GM23248 (cell line): ENCODE data around the gene METTL23. TPM values are rescaled to one million over a fixed set of nuclear protein-coding genes. Genes with fewer than 3 reads are reported as not detected.

ENCODE experiments used
- DNase-seq: peaks from one replicate; pipeline ENCODE4 v3.0.0-alpha.2; 2015
- H2AFZ ChIP-seq: fragments of 200-600 bp; sonication (generic); 2 replicates; pipeline ENCODE4 v1.6.1; 2016; ENCODE audit warnings: antibody characterized with exemption
- H3F3A ChIP-seq: fragments of 200-600 bp; sonication (generic); 2 replicates; pipeline ENCODE4 v1.6.1; 2016; ENCODE audit warnings: mild to moderate bottlenecking, antibody characterized with exemption, mixed run types; ENCODE audit not compliant: insufficient read depth
- H3K27ac ChIP-seq: fragments of 200-600 bp; sonication (generic); 2 replicates; pipeline ENCODE4 v1.5.1; 2016; ENCODE audit warnings: mild to moderate bottlenecking
- H3K27me3 ChIP-seq: fragments of 200-600 bp; sonication (generic); replicated peaks from 2 replicates; pipeline ENCODE4 v1.6.1; 2016; ENCODE audit warnings: mild to moderate bottlenecking; ENCODE audit not compliant: insufficient read depth
- H3K36me3 ChIP-seq: fragments of 200-600 bp; sonication (generic); 2 replicates; pipeline ENCODE4 v1.6.1; 2016; ENCODE audit warnings: low read depth, mild to moderate bottlenecking
- H3K4me1 ChIP-seq: fragments of 200-600 bp; sonication (generic); 2 replicates; pipeline ENCODE4 v1.6.1; 2016; ENCODE audit warnings: mild to moderate bottlenecking; ENCODE audit not compliant: insufficient read depth
- H3K4me2 ChIP-seq: fragments of 200-600 bp; sonication (generic); one replicate; pipeline ENCODE4 v1.6.1; 2016; ENCODE audit warnings: mild to moderate bottlenecking; ENCODE audit not compliant: unreplicated experiment
- H3K4me3 ChIP-seq: fragments of 200-600 bp; sonication (generic); 2 replicates; pipeline ENCODE4 v1.5.1; 2016; ENCODE audit warnings: mild to moderate bottlenecking
- H3K79me2 ChIP-seq: fragments of 200-600 bp; sonication (generic); 2 replicates; pipeline ENCODE4 v1.6.1; 2016; ENCODE audit warnings: mild to moderate bottlenecking; ENCODE audit not compliant: insufficient read depth
- H3K9ac ChIP-seq: fragments of 200-600 bp; sonication (generic); 2 replicates; pipeline ENCODE4 v1.6.1; 2016; ENCODE audit warnings: mild to moderate bottlenecking
- H3K9me2 ChIP-seq: fragments of 200-600 bp; sonication (generic); 2 replicates; pipeline ENCODE4 v1.6.1; 2016; ENCODE audit warnings: mixed run types, mild to moderate bottlenecking, moderate library complexity; ENCODE audit not compliant: insufficient read depth
- H3K9me3 ChIP-seq: fragments of 200-600 bp; sonication (generic); one replicate; pipeline ENCODE4 v1.6.1; 2017; ENCODE audit warnings: low read depth
- H4K20me1 ChIP-seq: fragments of 200-600 bp; sonication (generic); 2 replicates; pipeline ENCODE4 v1.6.0; 2016; ENCODE audit not compliant: insufficient read depth
- EZH2 ChIP-seq: fragments of 200-600 bp; sonication (generic); IDR thresholded peaks from 2 replicates; pipeline ENCODE4 v1.6.1; 2018; ENCODE audit warnings: antibody characterized with exemption, mild to moderate bottlenecking; ENCODE audit not compliant: insufficient read depth, poor library complexity, severe bottlenecking
- EZH2phosphoT487 ChIP-seq: fragments of 200-600 bp; sonication (generic); IDR thresholded peaks from 2 replicates; pipeline ENCODE4 v1.6.1; 2018; ENCODE audit warnings: antibody characterized with exemption, moderate library complexity, mild to moderate bottlenecking, low read depth; ENCODE audit not compliant: insufficient read depth
- WGBS, 2 experiments: methylation state at CpG; one replicate each; pipeline ENCODE4 v1.1.6; 2015 to 2017; ENCODE audit warnings: low lambda C conversion rate in 2 of 2, low coverage in 1 of 2; ENCODE audit errors: missing lambda C conversion rate in 2 of 2; 5-methylcytosine and 5-hydroxymethylcytosine counted together
- in situ Hi-C: fragments of 300-500 bp; cut with MboI; formaldehyde crosslinking; loops from 2 replicates; pipeline ENCODE4 v1.15.0; 2020
- polyA plus RNA-seq: library from polyadenylated mRNA; unstranded; fragments of >200 nt; fragmentation: Nextera tagmentation; extraction: Ambion mirVana; gene quantifications from 2 replicates; pipeline ENCODE4 v1.2.1, GENCODE V29; 2016
- total RNA-seq: library from RNA; depleted of rRNA; stranded (reverse); fragments of >200 nt; shearing (Covaris generic); gene quantifications from 2 replicates; pipeline ENCODE4 v1.2.3, GENCODE V29; 2014

METTL23 gene
- total and polyA plus RNA-seq, 2 experiments from 2014 or later: 35.6 to 54.8 TPM

DNA sequence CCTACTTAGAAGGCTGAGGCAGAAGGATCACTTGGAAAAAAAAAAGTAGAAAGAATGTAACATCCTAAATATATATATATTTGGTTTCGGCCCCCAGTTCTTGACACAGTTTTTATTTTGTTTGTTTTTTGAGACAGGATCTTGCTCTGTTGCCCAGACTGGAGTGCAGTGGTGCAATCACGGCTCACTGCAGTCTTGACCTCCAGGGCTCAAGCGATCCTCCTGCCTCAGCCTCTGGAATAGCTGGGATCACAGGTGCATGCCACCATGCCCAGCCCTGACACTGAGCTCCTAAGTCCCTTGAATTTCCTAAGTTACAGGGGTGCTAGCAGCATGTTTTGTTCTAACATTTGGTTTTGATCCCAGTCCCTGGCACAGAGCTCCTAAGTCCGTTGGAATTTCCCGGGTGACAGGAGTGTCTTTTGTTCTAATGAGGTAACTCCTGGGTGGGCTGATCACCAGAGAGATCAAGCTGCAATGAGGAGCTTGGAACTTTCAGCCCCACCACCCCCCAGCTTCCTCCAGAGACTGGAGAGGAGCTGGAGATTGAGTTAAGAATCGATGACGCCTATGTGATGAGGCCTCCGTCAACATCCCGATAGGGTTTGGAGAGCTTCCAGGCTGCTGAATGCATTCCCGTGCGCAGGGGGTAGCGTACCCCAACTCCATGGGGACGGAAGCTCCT is 35.9 kb upstream of the METTL23 start:
- no peak overlapping the region for H3K4me2 ChIP-seq
- TF ChIP-seq EZH2: no peak
- no peak for TF ChIP-seq EZH2phosphoT487
- in situ Hi-C loops: no loop called here
- peaks cover 59% of the 10 kb centered on the region for H3K4me1 ChIP-seq
- peaks cover 41% of the 10 kb centered on the region for H3F3A ChIP-seq
- no peak overlapping the region for H2AFZ ChIP-seq
- H3K4me3 ChIP-seq: no peak overlapping the region
- H3K27ac ChIP-seq: no peak overlapping the region
- H3K9me3 ChIP-seq: no peaks in the 10 kb centered on the region
- H3K36me3 ChIP-seq: peaks cover 3% of the 10 kb centered on the region; the same call in 1 of the 2 replicates
- H3K79me2 ChIP-seq: peaks cover 98% of the 10 kb centered on the region
- DNase-seq: no peak
- 74 to 75% methylated on average over 13 of the region's 13 CpGs for WGBS, 2 experiments
- no peaks in the 10 kb centered on the region for H3K27me3 ChIP-seq
- no peaks in the 10 kb centered on the region for H4K20me1 ChIP-seq
- H3K9ac ChIP-seq: no peak overlapping the region
- no peaks in the 10 kb centered on the region for H3K9me2 ChIP-seq

DNA sequence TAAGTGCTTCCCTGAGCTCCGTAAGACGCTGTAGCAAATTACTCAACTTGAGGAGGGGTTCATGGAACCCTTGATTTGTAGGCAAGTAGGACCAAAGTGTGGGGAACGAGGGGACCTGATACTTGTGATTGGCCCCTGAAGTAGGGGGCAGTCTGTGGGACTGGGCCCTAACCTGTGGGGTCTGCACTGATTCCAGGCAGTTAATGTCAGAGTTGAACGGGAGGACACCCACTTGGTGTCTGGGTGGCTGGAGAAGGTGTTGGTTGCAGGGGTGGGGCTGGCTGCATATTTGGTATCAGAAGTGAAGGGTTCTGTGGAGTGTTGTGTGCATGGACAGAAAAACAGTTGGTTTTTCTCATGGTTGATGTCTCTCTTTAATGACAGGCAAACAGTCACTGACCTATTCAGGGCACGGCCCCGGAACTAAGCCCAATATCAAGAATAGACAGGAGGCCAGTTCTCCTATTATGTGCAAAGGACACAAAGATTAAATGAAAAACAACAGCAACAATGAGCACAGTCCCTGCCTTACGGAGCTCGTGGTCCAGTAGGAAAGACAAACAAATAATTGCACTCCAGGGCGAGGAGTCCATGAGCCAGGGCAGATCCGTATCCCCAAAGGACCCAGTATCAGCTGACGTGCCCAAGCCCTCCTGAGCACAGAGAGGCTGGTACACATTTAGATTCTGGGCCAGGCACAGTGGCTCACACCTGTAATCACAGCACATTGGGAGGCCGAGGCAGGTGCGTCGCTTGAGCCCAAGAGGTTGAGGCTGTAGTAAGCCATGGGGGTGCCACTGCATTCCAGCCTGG is 35.1 kb upstream of the METTL23 start:
- H3K4me1 ChIP-seq: peaks cover 67% of the 10 kb centered on the region
- no peaks in the 10 kb centered on the region for H4K20me1 ChIP-seq
- H3K27ac ChIP-seq: no peak overlapping the region
- H3K9ac ChIP-seq: no peak overlapping the region
- H3K4me2 ChIP-seq: no peak overlapping the region
- H2AFZ ChIP-seq: no peak overlapping the region
- WGBS, 2 experiments: 94 to 96% methylated on average over 14 of the region's 14 CpGs
- DNase-seq: no peak
- H3K9me2 ChIP-seq: no peaks in the 10 kb centered on the region
- no peak for TF ChIP-seq EZH2
- TF ChIP-seq EZH2phosphoT487: no peak
- H3K79me2 ChIP-seq: peaks cover 98% of the 10 kb centered on the region
- no peak overlapping the region for H3K4me3 ChIP-seq
- H3K9me3 ChIP-seq: no peaks in the 10 kb centered on the region
- in situ Hi-C loops: no loop called here
- H3K27me3 ChIP-seq: no peaks in the 10 kb centered on the region
- H3K36me3 ChIP-seq: peaks cover 3% of the 10 kb centered on the region; the same call in 1 of the 2 replicates
- peaks cover 49% of the 10 kb centered on the region for H3F3A ChIP-seq

- Histone ChIP-seq H3K9me3 (no peaks in the 10 kb centered on the region), H3F3A (peaks cover 60% of the 10 kb centered on the region), H3K27me3 (no peaks in the 10 kb centered on the region), H3K79me2 (peaks cover 99% of the 10 kb centered on the region), H3K4me3 (peak overlapping the region; percentile 10; the same call in 1 of the 2 replicates), H3K36me3 (no peaks in the 10 kb centered on the region), H3K9ac (peak overlapping the region; percentile 8; the same call in 1 of the 2 replicates), H3K27ac (peak overlapping the region; percentile 98; the same call in 1 of the 2 replicates), H3K4me1 (peaks cover 75% of the 10 kb centered on the region), H4K20me1 (no peaks in the 10 kb centered on the region), H3K9me2 (no peaks in the 10 kb centered on the region), H2AFZ (no peak overlapping the region), H3K4me2 (peak overlapping the region; percentile 22)
- in situ Hi-C loops: no loop called here
- DNase-seq: peak; percentile 57
- no peak for TF ChIP-seq EZH2
- TF ChIP-seq EZH2phosphoT487: no peak
- 64 to 66% methylated on average over 16 of the region's 16 CpGs for WGBS, 2 experiments
Observed at GRCh38 chr17:76695059-76695831, 31.4 kb upstream of the METTL23 start.
